ENCODE results near the gene CDC73. TPM values are rescaled to one million over a fixed set of nuclear protein-coding genes. Genes with fewer than 3 reads are reported as not detected.
"Not testable (repeated sequence)": the region's sequence is repeated elsewhere in the genome, so short reads cannot be mapped to it uniquely, and the experiment has no call there.

The CDC73 gene
- total RNA-seq, 2 donors from 2014 or later, result 61.2 to 62.8 TPM

DNA sequence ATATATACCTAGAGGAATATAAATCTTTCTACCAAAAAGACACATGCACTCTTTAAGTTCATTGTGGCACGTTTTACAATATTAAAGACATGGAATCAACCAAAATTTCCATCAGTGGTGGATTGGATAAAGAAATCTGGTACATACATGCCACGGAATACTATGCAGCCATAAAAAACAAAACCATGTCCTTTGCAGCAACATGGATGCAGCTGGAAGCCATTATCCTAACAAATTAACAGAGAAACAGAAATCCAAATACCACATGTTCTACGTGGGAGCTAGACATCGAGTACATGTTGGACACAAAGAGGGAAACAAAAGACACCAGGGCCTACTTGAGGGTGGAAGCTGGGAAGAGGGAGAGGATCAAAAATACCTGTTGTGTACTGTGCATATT, 97.6 kb downstream of the CDC73 start:
- H3K27me3 ChIP-seq (replicated peaks; ENCODE audit: insufficient read depth), result no peaks in the 10 kb centered on the region
- H3K36me3 ChIP-seq, result peaks cover 7% of the 10 kb centered on the region
- DNase-seq (ENCODE audit: low spot score) (no peak), ATAC-seq (ENCODE audit: insufficient number of reproducible peaks, low FRiP score, low read depth) (no peak)
- H3K4me1 ChIP-seq (ENCODE audit: control insufficient read depth in 1 of 2, low read depth in 2 of 2), result no peaks in the 10 kb centered on the region
- no peak overlapping the region for H3K4me3 ChIP-seq
- TF ChIP-seq, protein P1, sequence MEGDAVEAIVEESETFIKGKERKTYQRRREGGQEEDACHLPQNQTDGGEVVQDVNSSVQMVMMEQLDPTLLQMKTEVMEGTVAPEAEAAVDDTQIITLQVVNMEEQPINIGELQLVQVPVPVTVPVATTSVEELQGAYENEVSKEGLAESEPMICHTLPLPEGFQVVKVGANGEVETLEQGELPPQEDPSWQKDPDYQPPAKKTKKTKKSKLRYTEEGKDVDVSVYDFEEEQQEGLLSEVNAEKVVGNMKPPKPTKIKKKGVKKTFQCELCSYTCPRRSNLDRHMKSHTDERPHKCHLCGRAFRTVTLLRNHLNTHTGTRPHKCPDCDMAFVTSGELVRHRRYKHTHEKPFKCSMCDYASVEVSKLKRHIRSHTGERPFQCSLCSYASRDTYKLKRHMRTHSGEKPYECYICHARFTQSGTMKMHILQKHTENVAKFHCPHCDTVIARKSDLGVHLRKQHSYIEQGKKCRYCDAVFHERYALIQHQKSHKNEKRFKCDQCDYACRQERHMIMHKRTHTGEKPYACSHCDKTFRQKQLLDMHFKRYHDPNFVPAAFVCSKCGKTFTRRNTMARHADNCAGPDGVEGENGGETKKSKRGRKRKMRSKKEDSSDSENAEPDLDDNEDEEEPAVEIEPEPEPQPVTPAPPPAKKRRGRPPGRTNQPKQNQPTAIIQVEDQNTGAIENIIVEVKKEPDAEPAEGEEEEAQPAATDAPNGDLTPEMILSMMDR (IDR thresholded peaks at IDR 0.05), result no peak
- no peak overlapping the region for H3K27ac ChIP-seq
- H3K9me3 ChIP-seq, result no peaks in the 10 kb centered on the region

- Histone ChIP-seq H3K4me1 (ENCODE audit: control insufficient read depth in 1 of 2, low read depth in 2 of 2) (no peaks in the 10 kb centered on the region), H3K36me3 (no peaks in the 10 kb centered on the region), H3K9me3 (no peaks in the 10 kb centered on the region), H3K4me3 (no peak overlapping the region), H3K27me3 (replicated peaks; ENCODE audit: insufficient read depth) (no peaks in the 10 kb centered on the region), H3K27ac (no peak overlapping the region)
- DNase-seq (ENCODE audit: low spot score) (no peak), ATAC-seq (ENCODE audit: insufficient number of reproducible peaks, low FRiP score, low read depth) (no peak)
- TF ChIP-seq, protein P1 (IDR thresholded peaks at IDR 0.05), result no peak
Measured at GRCh38 chr1:193221651-193222050, 99.8 kb downstream of the CDC73 start.

GRCh38 chr1:193222056-193222615, 100.3 kb downstream of the CDC73 start:
- ATAC-seq (ENCODE audit: insufficient number of reproducible peaks, low FRiP score, low read depth) (no peak), DNase-seq (ENCODE audit: low spot score) (no peak)
- H3K27ac ChIP-seq, result no peak overlapping the region
- no peaks in the 10 kb centered on the region for H3K36me3 ChIP-seq
- no peaks in the 10 kb centered on the region for H3K27me3 ChIP-seq (replicated peaks; ENCODE audit: insufficient read depth)
- TF ChIP-seq, protein P1 (IDR thresholded peaks at IDR 0.05), result no peak
- H3K9me3 ChIP-seq, result no peaks in the 10 kb centered on the region
- no peaks in the 10 kb centered on the region for H3K4me1 ChIP-seq (ENCODE audit: control insufficient read depth in 1 of 2, low read depth in 2 of 2)
- no peak overlapping the region for H3K4me3 ChIP-seq

- no peak for ATAC-seq (ENCODE audit: insufficient number of reproducible peaks, low FRiP score, low read depth)
- Histone ChIP-seq H3K4me3 (no peak overlapping the region), H3K4me1 (ENCODE audit: control insufficient read depth in 1 of 2, low read depth in 2 of 2) (no peaks in the 10 kb centered on the region), H3K36me3 (peaks cover 4% of the 10 kb centered on the region), H3K9me3 (no peaks in the 10 kb centered on the region), H3K27me3 (replicated peaks; ENCODE audit: insufficient read depth) (no peaks in the 10 kb centered on the region), H3K27ac (no peak overlapping the region)
- TF ChIP-seq, protein P1 (IDR thresholded peaks at IDR 0.05), result no peak
- DNase-seq (ENCODE audit: low spot score), result no peak
Measured at GRCh38 chr1:193229136-193229535, 107.3 kb downstream of the CDC73 start.

- not testable (repeated sequence) for H3K4me1 ChIP-seq (ENCODE audit: control insufficient read depth in 1 of 2, low read depth in 2 of 2); DNase-seq (ENCODE audit: low spot score); H3K27me3 ChIP-seq (replicated peaks; ENCODE audit: insufficient read depth); H3K4me3 ChIP-seq; ATAC-seq (ENCODE audit: insufficient number of reproducible peaks, low FRiP score, low read depth); H3K36me3 ChIP-seq; H3K27ac ChIP-seq; H3K9me3 ChIP-seq
Measured at GRCh38 chr1:193231146-193231545, 109.3 kb downstream of the CDC73 start.

- ATAC-seq (ENCODE audit: insufficient number of reproducible peaks, low FRiP score, low read depth), result no peak
- TF ChIP-seq, protein P1 (IDR thresholded peaks at IDR 0.05), result no peak
- Histone ChIP-seq H3K27ac (no peak overlapping the region), H3K27me3 (replicated peaks; ENCODE audit: insufficient read depth) (no peaks in the 10 kb centered on the region), H3K4me1 (ENCODE audit: control insufficient read depth in 1 of 2, low read depth in 2 of 2) (no peaks in the 10 kb centered on the region), H3K9me3 (no peaks in the 10 kb centered on the region), H3K4me3 (no peak overlapping the region), H3K36me3 (peaks cover 1% of the 10 kb centered on the region)
- no peak for DNase-seq (ENCODE audit: low spot score)
Measured at GRCh38 chr1:193234530-193234929, 112.7 kb downstream of the CDC73 start.
